ENCODE measurements around the gene RICTOR.

DNA sequence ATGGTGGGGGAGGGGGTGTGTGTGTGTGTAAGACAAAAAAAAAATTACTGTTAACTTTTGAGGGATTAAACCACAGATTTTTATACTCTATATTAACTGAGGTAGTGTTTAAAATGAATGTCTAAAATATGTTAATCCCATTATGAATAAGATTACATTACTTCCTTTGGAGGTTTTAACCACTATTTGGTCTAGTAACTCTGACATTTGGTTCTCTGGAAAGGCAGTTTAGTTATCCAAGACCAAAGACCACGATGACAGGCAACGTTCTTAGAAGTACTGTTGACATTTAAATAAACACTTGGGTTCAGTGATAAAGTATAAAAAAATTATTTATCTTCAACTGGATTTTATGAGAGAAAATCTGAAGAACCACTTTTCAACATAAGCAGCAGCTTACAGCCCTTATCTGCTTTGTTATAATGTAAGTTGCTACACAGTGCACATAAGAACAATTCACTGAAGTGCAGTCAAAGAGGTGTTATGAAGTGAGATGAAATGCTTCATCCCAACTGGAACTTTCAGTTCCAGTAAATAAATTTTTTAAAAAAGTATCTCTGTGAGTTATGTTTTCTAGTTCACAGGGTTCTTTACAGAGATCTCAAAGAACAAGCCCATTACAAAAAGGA is 133.9 kb downstream of the RICTOR start:
- TF ChIP-seq, protein P1, sequence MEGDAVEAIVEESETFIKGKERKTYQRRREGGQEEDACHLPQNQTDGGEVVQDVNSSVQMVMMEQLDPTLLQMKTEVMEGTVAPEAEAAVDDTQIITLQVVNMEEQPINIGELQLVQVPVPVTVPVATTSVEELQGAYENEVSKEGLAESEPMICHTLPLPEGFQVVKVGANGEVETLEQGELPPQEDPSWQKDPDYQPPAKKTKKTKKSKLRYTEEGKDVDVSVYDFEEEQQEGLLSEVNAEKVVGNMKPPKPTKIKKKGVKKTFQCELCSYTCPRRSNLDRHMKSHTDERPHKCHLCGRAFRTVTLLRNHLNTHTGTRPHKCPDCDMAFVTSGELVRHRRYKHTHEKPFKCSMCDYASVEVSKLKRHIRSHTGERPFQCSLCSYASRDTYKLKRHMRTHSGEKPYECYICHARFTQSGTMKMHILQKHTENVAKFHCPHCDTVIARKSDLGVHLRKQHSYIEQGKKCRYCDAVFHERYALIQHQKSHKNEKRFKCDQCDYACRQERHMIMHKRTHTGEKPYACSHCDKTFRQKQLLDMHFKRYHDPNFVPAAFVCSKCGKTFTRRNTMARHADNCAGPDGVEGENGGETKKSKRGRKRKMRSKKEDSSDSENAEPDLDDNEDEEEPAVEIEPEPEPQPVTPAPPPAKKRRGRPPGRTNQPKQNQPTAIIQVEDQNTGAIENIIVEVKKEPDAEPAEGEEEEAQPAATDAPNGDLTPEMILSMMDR (IDR thresholded peaks at IDR 0.05): no peak
- TF ChIP-seq POLR2A (IDR thresholded peaks at IDR 0.05): no peak
